Measurements from ENCODE around the gene U2AF1L4.

Gene U2AF1L4

DNA sequence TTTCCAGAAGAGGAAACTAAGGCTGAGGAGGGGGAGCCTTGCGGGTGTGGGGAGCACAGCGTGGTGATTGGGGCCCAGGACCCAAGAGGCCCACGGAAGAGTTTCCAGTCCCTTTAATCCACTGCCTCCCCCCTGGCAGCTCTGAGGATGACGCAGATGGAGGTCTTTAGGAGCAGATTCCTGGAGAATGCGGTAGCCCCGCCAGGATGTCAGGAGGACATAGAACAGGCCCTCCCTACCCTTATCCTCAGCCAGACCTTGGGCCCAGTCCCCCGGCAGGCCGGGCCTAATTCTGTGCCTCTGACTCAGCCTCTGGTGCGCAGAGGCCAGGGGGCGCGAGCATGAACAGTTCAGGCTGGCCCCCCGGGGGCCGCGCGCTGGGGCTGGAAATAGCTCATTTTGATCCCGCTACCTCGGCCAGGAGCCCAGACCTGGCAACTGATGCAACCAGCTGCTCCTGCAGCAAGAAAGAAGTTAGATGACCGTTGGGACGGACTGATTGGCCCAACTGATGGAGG lies 12.1 kb upstream of the U2AF1L4 start:
- no peak for DNase-seq (ENCODE audit: low read depth in 2 of 2)

DNA sequence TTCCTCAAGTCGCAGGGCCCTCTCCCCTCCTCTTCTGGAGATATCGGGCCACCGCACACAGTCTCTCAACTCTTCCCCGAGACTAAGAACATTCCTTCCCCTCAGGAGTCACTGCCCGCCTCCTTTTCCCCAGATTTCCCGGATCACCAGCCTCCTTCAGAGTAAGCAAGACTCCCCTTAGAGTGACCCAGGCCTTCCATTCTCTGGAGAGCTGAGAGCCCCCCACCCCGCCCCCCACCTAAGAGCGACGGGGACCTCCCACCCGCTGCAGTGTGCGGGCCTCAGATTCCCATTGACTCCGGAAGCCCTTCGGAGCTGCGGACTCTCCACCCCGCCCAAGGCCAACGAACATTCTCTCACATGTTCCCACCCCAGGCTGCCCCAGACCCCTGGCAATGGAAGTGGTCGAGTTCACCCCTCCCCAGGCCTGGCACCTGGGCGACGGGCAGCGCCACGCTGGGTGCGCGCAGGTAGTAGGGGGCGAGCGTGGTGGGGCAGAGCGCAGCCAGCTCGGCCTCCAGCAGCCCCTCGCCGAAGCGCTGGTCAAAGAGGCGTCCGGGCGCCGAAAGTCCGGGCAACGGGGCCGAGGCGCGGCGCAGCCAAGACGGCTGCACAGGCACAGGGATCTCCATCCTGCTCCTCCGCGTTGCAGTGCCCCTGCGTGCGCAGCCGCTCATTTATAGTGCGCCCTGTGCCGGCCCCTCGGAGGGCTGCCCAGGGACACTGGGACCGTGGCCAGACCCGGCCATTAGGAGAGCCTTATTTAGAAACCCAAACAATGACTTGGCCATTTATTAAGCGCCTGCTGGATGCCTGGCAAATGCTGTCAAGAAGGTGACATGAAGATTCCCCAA lies 11.4 kb upstream of the U2AF1L4 start, which contains the start of gene HSPB6:
TSS of gene HSPB6 (minus strand) at position 653 of the 854 bp plus-strand sequence. CDS start at position 632, 21 bp downstream.
- no peak for DNase-seq (ENCODE audit: low read depth in 2 of 2)

DNA sequence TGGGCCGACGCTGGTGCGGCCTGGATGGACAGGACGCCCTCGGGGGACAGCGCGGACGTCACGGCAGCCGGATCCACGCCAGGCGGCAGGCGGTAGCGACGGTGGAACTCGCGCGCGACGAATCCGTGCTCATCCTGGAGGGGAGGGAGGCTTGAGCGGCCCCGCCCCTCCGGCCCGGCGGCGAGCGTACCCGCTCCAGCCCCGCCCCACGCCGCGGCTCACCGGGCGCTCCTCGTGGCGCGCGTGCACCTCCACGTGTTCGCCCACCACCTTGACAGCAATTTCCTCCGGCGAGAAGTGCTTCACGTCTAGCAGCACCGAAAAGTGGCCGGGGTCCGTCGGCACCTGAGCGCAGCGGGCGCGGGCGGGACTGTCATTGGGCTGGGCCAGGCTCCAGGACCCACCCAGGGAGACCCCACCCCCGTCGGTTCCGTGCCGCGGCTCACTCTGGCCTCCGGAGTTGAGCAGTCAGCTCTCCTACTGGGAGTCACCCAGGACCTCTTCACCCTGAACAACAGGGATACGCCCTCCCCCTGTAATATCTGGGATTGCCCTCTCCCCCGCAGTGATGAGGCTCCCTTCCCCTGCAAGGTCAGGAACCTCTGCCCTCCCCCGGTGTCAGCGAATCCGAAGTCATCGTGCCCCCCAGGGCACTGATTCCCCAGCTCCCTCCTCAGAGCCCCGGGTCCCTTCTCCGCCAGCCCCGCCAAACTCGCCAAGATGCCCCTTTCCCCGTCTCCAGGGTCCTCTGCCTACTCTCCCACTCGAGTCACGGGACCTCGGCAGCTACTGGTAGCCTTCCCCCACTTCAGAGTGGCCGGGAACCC lies 10.5 kb upstream of the U2AF1L4 start:
- DNase-seq (ENCODE audit: low read depth in 2 of 2) = no peak

DNA sequence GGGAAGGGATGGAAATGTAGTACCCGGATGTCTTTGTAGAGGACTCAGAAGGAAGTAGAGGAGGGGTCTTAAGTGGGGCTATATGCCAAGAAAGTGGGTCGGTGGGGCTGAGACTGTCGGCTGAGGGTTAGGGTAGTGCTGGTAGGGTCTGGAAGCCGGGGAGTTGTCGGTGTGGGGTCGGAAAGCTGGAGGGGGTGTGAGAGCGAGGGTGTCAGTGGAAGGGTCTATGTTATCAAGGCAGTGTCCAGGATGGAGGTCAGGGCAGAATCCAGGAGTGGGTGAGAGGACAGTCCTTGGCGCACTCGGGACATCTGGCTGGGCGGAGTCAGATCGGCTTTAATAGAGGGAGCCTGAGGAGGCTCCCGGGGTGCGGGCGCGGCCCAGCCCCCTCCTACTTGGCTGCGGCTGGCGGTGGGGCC lies 9.9 kb upstream of the U2AF1L4 start:
- DNase-seq (ENCODE audit: low read depth in 2 of 2) = no peak

DNA sequence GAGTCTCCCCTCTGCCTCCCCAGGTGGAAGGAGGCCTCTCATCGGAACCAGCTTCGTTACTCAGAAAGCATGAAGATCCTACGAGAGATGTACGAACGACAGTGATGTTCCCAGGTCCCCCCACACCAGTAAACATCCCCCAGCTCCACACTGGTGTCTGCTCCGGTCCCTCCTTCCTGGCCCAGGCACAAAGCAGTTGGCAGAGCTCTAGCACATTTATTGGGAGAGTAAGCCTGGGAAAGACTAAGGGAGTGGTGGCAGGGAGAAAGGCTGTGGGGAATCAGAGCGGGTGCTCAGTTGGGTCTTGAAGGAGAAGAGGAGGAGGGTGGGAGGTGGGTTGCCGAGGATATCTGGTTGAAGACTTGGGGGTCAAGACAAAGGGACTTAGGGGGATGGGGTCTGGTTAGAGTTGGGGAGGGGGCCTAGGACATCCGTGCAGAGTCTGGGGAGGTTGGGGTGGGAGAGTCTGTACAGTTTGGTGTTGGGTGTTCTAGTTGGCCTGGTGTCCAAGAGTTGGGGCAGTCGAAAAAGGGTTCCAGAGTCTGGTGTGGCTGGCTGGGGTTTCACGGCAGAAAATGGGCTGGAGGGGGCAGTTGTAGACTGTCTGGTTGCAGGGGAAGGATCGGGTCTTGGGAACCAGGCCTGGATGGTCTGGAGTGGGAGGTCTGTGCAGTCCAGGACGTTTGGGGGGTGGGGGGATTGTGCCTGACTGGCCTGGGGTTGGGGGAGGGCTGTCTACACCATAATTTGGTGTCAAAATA lies 9.3 kb upstream of the U2AF1L4 start:
- no peak for DNase-seq (ENCODE audit: low read depth in 2 of 2)

DNA sequence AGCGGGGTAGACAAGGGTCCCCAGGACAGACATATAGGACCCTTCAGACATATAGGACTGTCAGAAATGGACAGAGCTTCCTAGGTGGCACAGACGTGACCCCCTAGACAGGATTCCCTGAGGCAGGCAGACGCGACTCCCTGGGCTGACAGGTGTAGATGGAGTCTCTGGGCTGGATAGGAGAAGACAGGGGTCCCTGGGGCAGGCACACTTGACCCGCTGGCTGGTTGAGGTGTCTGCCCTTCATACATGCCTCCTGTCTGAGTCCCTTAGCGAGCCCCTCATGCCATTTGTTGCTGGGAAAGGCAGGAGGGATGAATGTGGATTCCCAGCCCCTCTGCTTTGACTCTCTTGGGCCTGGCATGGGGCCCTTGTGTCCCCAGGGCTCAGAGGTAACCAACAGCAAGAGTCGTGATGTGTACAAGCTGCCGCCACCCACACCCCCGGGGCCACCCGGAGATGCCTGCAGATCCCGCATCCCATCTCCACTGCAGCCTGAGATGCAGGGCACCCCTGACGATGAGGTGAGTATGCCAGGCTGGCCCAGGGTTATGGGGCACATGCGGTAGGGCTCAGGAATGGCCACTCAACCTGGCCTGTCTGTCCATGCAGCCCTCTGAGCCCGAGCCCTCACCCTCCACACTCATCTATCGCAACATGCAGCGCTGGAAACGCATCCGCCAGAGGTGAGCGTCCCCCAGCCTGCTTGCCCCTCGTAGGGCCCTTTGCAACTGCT lies 8.6 kb upstream of the U2AF1L4 start:
- no peak for DNase-seq (ENCODE audit: low read depth in 2 of 2)

DNA sequence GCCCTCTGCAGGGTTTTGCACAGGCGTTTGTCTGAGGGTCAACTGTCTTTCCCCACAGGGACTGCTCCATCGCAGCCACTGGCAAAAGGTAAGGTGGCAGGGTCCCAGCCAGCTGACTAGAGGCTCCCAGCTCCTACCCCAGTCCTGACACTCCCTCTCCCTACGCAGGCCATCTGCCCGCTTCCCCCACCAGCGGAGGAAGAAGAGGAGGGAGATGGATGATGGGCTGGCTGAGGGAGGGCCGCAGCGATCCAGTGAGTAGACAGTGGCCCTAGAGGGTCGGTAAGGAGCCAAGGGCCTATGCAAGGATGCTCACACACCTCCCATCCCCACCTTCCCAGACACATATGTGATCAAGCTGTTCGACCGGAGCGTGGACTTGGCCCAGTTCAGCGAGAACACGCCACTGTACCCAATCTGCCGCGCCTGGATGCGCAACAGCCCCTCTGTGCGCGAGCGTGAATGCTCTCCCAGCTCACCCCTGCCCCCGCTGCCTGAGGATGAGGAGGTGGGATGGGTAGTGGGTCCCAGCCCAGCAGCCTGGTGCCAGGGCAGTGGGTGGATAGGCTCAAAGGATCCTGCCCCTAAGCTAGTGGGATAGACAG lies 7.6 kb upstream of the U2AF1L4 start:
- DNase-seq (ENCODE audit: low read depth in 2 of 2) = no peak

DNA sequence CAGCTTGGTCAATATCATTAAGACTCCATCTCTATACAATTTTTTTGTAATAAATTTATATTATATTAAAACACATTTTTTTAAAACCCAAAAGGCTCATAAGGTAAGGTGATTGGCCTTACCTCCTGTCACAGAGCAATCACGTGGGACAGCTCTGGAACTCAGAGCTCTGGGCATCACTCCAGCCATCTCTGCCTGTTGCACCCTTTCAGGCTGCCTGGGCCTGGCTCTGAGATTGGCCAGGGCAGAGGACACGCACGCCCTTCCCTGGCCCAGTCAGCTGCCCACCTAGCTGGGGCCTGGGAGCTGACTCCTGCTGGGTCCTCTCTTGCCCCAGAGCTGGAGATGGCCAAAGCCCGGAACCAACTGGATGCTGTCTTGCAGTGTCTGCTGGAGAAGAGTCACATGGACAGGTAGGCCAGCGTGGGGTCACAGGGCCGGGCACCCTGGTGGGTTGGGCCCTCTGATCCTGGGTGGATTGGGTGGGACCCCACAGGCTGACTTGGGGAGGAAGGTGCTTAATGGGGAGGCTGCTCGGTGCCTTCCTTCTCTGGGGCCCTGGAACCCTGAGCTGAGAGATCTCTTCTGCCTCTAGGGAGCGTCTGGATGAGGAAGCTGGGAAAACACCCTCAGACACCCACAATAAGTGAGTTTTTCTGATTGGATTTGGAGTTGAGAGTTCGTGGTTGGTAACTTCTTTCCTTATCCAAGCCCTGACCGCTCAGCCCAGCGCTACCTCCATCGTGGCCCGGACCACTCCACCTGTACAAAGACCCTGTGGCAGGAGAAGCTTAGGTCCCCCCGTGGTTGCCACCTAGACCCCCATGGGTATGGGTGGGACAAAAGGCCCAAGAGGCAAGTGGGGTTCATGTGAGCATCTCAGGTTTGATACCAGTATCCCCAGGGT lies 6.9 kb upstream of the U2AF1L4 start:
- no peak for DNase-seq (ENCODE audit: low read depth in 2 of 2)

DNA sequence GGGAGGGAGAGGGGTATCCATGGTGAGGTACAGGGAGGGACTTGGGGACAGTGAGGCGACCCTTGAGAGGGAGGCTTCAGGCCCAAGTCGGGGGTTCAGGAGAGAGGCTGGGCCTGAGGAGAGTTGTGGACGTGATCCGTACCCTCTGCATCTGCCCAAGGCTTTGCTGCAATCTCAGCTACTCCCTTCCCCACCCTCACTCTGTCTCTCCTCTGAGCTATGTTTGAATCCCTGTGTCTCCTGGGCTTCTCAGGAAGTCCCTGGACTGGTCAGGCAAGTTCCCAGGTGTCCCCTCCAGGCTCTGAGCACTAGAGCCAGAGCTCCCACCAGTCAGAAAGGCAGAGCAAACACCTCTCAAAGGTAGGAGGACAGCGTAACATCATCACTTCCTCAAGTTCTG lies 4.9 kb upstream of the U2AF1L4 start:
- DNase-seq (ENCODE audit: low read depth in 2 of 2) = no peak

DNA sequence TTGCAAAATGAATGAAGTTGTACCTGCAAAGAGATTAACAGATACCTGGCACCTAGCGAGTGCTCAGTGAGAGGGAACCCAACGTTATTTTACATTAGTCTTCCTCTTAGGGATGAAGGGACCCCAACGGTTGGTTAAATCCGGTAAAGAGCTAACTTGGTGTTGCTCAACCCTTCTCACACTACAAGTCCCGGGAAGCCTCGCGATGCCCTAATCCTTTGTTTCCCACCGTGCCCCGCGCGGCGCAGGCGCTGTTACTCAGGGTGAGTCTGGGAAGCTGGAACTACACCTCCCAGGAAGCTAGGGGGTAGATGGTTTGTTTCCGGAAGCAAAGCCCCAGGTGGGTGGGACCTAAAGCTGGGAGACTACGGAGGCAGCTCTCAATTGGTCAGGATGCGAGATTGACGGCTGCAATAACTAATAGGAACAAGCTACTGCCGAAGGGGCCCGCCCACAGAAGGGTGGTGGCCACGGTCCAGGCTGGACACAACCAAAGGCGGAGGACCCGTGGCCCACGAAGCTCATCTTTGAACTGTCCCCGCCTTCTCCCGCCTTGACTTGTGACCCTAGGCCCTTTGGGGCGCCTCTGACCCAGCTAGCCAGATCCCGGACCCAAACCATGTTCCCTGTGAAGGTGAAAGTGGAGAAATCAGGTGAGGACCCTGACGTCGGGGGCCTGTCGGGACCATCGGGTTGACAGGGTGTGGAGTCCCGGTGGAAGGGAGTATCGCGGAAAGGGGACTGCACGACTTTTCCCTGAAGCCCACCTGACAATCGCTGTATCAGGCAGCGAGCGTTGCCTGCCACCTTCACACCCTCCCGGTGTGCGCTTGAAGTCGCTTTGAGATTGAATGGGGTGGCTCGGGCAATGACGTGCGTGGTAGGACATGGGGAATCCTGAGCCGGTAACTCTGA lies 3.1 kb upstream of the U2AF1L4 start, which contains the start of gene LIN37:
TSS of gene LIN37 (plus strand) at position 471 of the 915 bp plus-strand sequence. CDS start at position 620, 149 bp downstream.
- peak; percentile 96 to 97 for DNase-seq (ENCODE audit: low read depth in 2 of 2)

DNA sequence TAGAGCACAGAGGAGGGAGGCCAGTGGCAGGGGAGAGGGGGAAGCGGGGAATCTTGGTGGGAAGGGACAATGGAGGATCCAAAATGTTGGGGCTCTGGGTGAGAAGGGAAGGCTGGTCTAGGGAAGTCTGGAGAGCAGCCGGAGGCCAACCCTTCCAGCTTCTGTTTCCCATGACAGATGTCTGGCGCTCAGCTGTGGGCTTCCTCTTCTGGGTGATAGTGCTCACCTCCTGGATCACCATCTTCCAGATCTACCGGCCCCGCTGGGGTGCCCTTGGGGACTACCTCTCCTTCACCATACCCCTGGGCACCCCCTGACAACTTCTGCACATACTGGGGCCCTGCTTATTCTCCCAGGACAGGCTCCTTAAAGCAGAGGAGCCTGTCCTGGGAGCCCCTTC lies 1.3 kb upstream of the U2AF1L4 start:
- DNase-seq (ENCODE audit: low read depth in 2 of 2) = no peak

DNA sequence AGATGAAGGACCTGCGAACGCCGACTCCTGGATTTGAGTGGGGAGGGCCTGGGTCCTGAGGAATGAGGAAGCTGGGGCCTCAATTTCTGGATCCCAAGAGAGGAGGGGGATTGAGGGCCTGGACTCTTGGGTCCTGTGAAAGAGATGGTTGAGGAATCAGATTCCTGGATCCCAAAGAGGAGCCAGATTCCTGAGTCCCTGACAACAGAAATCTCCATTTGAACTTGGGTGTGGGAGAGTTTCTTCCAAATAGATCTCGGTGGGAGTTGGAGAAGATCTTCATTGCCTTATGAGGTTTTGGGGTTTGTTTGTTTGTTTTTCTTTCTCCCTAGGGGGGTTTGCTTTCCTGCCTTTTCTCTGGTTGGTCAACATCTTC lies 857 bp upstream of the U2AF1L4 start:
- no peak for DNase-seq (ENCODE audit: low read depth in 2 of 2)

DNA sequence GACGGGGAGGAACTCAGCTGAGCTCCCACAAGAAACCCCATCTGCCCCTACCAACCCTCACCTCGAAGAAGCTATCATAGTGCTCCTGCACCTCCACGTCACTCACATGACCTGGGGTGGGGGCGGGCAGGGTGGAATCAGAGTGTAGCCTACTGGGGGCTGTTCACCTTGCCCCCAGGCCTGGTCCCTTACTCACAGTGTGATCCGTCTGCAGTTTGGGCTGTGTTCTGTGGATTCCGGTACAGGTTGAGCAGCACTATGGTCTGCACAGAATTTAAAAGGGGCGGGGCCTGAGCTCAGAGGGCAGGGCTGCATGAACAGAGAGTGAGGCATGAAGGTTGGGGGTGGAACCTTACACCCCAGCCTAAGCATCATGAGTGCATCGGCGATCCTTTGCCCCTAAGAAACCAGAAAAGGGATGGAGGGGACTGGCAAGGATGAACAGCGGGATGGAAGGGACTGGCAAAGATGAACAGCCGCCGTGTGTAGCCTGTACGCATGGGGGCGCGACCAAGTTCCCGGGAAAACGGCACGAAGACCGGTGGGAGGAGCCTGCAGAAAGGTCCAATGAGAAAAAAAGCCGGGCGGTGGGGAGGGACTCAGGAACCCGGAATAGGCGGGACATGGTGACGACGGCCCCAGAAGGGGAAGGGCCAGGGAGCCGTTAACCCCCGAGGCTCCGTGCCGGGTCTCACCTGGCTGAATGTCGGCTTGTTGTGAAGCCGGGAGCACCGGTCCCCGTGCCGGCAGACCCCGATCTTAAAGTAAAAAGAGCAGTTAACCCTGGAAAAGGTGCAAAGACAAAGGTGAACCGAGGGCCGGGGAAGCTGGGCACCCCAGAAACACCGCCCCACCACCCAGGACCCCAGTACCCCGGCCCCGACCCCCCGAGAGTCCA lies 539 bp downstream of the U2AF1L4 start:
- peak; percentile 89 to 91 for DNase-seq (ENCODE audit: low read depth in 2 of 2)

DNA sequence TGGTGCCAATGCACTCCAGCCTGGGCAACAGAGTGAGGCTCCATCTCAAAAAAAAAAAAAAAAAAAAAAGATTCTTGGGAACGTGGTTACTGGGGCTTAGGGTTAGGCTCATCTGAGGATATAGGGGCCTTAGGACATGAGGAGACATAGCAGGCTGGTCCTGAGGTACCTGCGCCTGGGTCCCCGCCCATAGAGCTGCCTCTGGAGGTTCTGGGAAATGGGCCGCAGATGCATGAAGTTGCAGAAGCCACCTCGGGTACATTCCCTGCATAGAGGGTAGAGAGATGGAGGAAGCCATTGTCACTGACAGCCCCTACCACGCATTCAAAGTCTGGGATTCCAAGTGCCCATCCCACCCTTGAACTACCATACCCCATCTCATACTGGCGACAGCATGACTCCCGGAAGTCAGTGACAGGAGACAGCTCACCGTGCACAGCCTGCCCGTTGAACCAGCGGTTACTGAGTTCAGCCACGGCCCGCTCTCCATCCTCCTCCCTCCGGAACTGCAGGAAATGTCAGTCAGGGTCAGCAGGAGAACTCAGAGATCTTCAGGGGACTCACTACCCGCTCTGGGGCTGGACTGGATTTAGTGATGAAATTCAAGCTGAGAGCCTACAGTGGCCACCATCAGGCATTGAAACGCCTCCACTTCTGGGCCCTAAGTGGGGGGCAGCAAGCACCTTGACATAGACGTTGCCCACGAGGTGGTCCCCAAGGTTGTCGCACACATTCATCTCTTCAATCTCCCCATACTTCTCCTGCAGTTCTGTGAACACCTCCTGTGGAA lies 1.4 kb downstream of the U2AF1L4 start:
- no peak for DNase-seq (ENCODE audit: low read depth in 2 of 2)

DNA sequence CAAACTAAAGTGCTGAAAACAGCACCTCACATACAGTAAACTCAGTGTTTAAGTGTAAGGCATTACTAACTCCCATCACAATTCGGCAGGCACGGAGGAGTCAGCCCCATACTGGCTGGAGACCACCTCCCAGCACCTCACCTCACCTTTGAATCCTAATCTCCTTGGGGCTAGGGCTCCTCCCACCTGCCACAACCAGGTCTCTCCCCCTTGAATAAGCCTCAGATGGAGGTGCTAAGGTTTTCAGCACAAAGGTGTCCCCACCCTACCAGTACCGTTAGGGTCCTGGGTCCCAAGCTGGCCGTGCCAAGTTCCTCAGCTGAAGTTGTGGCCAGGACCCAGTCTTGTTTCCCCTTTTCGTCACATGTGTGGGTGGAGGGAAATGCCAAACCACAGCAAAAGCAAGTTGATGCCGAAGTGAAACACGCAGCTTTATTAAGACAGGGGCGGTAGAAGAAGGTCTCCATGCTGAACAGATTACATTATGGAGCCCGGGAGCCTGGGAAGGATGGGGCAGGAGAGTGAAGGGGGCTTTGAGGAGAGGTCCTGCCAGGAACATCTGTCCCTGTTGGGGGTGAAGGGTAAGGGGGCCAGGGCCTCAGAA lies 3.0 kb downstream of the U2AF1L4 start, which contains the start of gene IGFLR1:
TSS of gene IGFLR1 (minus strand) at position 332 of the 604 bp plus-strand sequence. CDS start 1,272 bp downstream, outside the sequence.
- DNase-seq (ENCODE audit: low read depth in 2 of 2) = peak; percentile 50 to 61

DNA sequence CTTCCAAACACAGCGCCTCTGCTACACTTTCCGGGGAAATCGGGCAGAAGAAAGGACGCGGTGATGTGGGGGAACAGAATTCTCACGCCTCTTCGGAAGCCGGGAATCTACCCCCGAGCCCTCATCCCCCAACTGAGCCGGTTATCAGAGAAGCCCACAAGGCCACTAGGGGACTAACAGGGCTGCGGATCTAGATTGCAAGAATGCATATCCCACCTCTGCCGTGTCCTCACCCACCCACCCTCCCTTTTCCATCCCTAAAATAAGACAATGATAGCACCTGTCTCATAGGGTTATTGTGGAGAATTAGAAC lies 4.1 kb downstream of the U2AF1L4 start:
- no peak for DNase-seq (ENCODE audit: low read depth in 2 of 2)

Data from stimulated activated CD4-positive, alpha-beta T cell treated with anti-CD3 and anti-CD28 coated beads, Interleukin-12 subunit alpha, Interleukin-12 subunit beta, amount 100 ng/mL, for 24 hours (primary cell).